HepG2 (cell line): ENCODE data around the gene PPIL3. TPM values are rescaled to one million over a fixed set of nuclear protein-coding genes. Genes with fewer than 3 reads are reported as not detected.

Experiments
- ATAD3A ChIP-seq: sonication (generic); formaldehyde crosslinking; IDR thresholded peaks from 2 replicates; pipeline ENCODE4 v1.4.0; 2020; ENCODE audit warnings: missing genetic modification reagents
- ATF7 ChIP-seq, 2 experiments: fragments of 450-650 bp in 1 of 2; sonication (generic) in 1 of 2; formaldehyde crosslinking in 1 of 2; IDR thresholded peaks; 2 replicates each; pipeline versions ENCODE4 v1.4.0 to v1.6.1; 2016 to 2020; ENCODE audit warnings: antibody characterized with exemption in 1 of 2, mild to moderate bottlenecking in 1 of 2, missing genetic modification reagents in 1 of 2
- BORCS8-MEF2B ChIP-seq: sonication (generic); formaldehyde crosslinking; IDR thresholded peaks from 2 replicates; pipeline ENCODE4 v1.8.0; 2022; ENCODE audit warnings: mild to moderate bottlenecking, missing genetic modification reagents
- CBX5 ChIP-seq: sonication (generic); formaldehyde crosslinking; IDR thresholded peaks from 2 replicates; pipeline ENCODE4 v1.4.0; 2020; ENCODE audit warnings: missing genetic modification reagents, borderline replicate concordance
- ELF3 ChIP-seq: IDR thresholded peaks from 2 replicates; pipeline ENCODE4 v1.6.1; 2016; ENCODE audit warnings: missing genetic modification reagents, missing compliant biosample characterization
- MIER2 ChIP-seq: IDR thresholded peaks from 2 replicates; pipeline ENCODE4 v1.6.1; 2016; ENCODE audit warnings: missing biosample characterization, missing genetic modification reagents
- MIER3 ChIP-seq: IDR thresholded peaks from 2 replicates; pipeline ENCODE4 v1.6.1; 2016; ENCODE audit warnings: missing compliant biosample characterization, borderline replicate concordance
- NFRKB ChIP-seq: fragments of 450-650 bp; IDR thresholded peaks from 2 replicates; pipeline ENCODE4 v1.6.1; 2017
- PHF8 ChIP-seq: sonication (generic); formaldehyde crosslinking; IDR thresholded peaks from 2 replicates; pipeline ENCODE4 v1.5.0; 2020; ENCODE audit warnings: missing genetic modification reagents
- REPIN1 ChIP-seq: sonication (generic); formaldehyde crosslinking; IDR thresholded peaks from 2 replicates; pipeline ENCODE4 v1.8.0; 2022; ENCODE audit warnings: missing genetic modification reagents, low read depth, mild to moderate bottlenecking, borderline replicate concordance
- U2AF1 ChIP-seq: fragments of 200-400 bp; formaldehyde crosslinking; optimal IDR thresholded peaks from 2 replicates; pipeline ENCODE3; 2017; ENCODE audit warnings: mild to moderate bottlenecking, low read depth, low read length
- ZNF143 ChIP-seq: sonication (generic); formaldehyde crosslinking; IDR thresholded peaks from 2 replicates; pipeline ENCODE4 v1.4.0; 2020; ENCODE audit warnings: missing genetic modification reagents
- ZNF207 ChIP-seq: fragments of 450-650 bp; IDR thresholded peaks from 2 replicates; pipeline ENCODE4 v1.6.1; 2016; ENCODE audit warnings: antibody characterized with exemption, borderline replicate concordance
- ZNF564 ChIP-seq: sonication (generic); formaldehyde crosslinking; IDR thresholded peaks from 2 replicates; pipeline ENCODE4 v1.8.1; 2023; ENCODE audit warnings: mild to moderate bottlenecking, missing genetic modification reagents
- ZNF572 ChIP-seq: sonication (generic); formaldehyde crosslinking; IDR thresholded peaks from 2 replicates; pipeline ENCODE4 v1.5.1; 2020; ENCODE audit warnings: mild to moderate bottlenecking, missing genetic modification reagents
- ZNF607 ChIP-seq: sonication (generic); formaldehyde crosslinking; IDR thresholded peaks from 2 replicates; pipeline ENCODE4 v1.5.1; 2020; ENCODE audit warnings: missing genetic modification reagents, mild to moderate bottlenecking, borderline replicate concordance
- ZNF616 ChIP-seq: sonication (generic); formaldehyde crosslinking; IDR thresholded peaks from 2 replicates; pipeline ENCODE4 v1.5.0; 2020; ENCODE audit warnings: low read depth, mild to moderate bottlenecking, missing genetic modification reagents
- ZNF670 ChIP-seq: sonication (generic); formaldehyde crosslinking; IDR thresholded peaks from 2 replicates; pipeline ENCODE4 v1.8.0; 2022; ENCODE audit warnings: mild to moderate bottlenecking, missing genetic modification reagents, borderline replicate concordance
- ZNF710 ChIP-seq: sonication (generic); formaldehyde crosslinking; IDR thresholded peaks from 2 replicates; pipeline ENCODE4 v1.5.0; 2020; ENCODE audit warnings: mild to moderate bottlenecking, missing genetic modification reagents, borderline replicate concordance
- ZNF713 ChIP-seq: sonication (generic); formaldehyde crosslinking; IDR thresholded peaks from 2 replicates; pipeline ENCODE4 v1.4.0; 2020; ENCODE audit warnings: mild to moderate bottlenecking, missing genetic modification reagents
- ZNF737 ChIP-seq: sonication (generic); formaldehyde crosslinking; IDR thresholded peaks from 2 replicates; pipeline ENCODE4 v1.5.0; 2020; ENCODE audit warnings: missing genetic modification reagents, mild to moderate bottlenecking, borderline replicate concordance
- ZNF766 ChIP-seq: sonication (generic); formaldehyde crosslinking; IDR thresholded peaks from 2 replicates; pipeline ENCODE4 v1.5.0; 2020; ENCODE audit warnings: missing genetic modification reagents, borderline replicate concordance
- ZSCAN20 ChIP-seq: sonication (generic); formaldehyde crosslinking; IDR thresholded peaks from 2 replicates; pipeline ENCODE4 v1.4.0; 2020; ENCODE audit warnings: missing genetic modification reagents, mild to moderate bottlenecking, borderline replicate concordance
- polyA plus RNA-seq, 8 experiments: library from polyadenylated mRNA; depleted of rRNA in 3 of 8; stranded (reverse) in 7 of 8; unstranded in 1 of 8; fragments of >200 nt; fragmentation: Illumina TruSeq in 4 of 8; extraction: Trizol in 4 of 8; gene quantifications; 2 replicates each; pipeline versions ENCODE4 v1.2.1 to v1.2.3, GENCODE V29; 2011 to 2016; ENCODE audit warnings: low read depth in 4 of 8, missing spikeins in 1 of 8, mixed read lengths in 1 of 8; ENCODE audit not compliant: insufficient read depth in 1 of 8
- total RNA-seq, 5 experiments: library from RNA; depleted of rRNA; stranded (reverse); fragments of >200 nt; fragmentation: Illumina TruSeq; extraction: Trizol; gene quantifications; 2 replicates each; pipeline ENCODE4 v1.2.3, GENCODE V29; 2016; ENCODE audit warnings: low read depth in 1 of 5
- TF ChIP-seq, protein P1 (sequence below): sonication (generic); formaldehyde crosslinking; IDR thresholded peaks from 2 replicates; pipeline ENCODE4 v1.4.0; 2020; ENCODE audit warnings: mild to moderate bottlenecking, low read depth, missing genetic modification reagents

Gene PPIL3
- total and polyA plus RNA-seq, 2 of the 13 experiments (the other 11 are each of a cell fraction or from before 2014, with no cell fraction given), result 98.7 to 107 TPM

DNA sequence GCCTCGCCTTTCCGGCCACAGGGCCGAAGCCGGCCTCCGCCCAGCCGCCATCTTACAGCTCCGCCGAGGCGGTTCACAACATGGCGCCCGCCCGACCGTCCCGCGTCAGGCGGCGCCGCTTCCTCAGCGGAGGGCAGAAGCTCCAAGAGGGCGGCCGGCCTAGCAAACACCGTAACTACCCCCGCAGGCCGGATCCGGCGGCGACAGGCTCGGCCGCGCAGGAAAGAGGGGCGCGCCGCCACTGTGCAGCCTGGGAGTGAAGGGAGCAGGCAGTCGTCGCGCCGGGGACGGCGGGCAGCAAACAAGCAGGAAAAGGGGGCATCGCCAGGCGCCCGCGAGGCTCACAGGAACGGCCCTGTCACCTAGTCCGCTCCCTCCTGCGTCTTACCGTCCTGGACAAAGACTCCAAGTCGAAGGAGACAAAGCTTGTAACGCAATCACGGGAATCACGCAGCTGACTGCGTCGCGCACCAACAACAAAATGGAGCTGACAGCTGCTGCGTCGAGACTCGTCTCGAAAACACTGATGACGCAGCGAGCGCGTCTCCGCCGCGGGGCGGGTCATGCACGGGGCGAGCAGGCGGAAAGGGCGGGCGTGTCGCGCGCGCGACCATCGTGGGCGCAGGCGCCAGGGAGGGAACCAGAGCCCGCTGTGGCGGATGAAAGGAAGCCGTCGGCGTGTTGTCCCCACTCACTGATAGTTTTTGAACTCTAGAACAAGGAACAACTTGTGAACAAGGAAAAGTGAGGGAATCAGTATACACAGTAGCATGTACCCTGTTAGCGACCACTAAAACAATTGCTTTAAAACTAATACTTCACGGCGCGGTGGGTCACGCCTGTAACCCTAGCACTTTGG is 24.5 kb downstream of the PPIL3 start, which contains the start of gene CLK1 (continued):
- TF ChIP-seq ATF7 (IDR thresholded peaks at IDR 0.05), result no peak
- peak; percentile 87 for TF ChIP-seq ATF7 (CRISPR knock-in tag; IDR thresholded peaks at IDR 0.05)
- TF ChIP-seq, protein P1, sequence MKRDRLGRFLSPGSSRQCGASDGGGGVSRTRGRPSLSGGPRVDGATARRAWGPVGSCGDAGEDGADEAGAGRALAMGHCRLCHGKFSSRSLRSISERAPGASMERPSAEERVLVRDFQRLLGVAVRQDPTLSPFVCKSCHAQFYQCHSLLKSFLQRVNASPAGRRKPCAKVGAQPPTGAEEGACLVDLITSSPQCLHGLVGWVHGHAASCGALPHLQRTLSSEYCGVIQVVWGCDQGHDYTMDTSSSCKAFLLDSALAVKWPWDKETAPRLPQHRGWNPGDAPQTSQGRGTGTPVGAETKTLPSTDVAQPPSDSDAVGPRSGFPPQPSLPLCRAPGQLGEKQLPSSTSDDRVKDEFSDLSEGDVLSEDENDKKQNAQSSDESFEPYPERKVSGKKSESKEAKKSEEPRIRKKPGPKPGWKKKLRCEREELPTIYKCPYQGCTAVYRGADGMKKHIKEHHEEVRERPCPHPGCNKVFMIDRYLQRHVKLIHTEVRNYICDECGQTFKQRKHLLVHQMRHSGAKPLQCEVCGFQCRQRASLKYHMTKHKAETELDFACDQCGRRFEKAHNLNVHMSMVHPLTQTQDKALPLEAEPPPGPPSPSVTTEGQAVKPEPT, result peak; percentile 98
- TF ChIP-seq MIER2, result peak; percentile 35; the same call in 1 of the 2 replicates
- TF ChIP-seq U2AF1, result no peak
- peak; percentile 78 for TF ChIP-seq NFRKB
- peak; percentile 93 for TF ChIP-seq ZNF766 (CRISPR knock-in tag)
- peak; percentile 90; the same call in 1 of the 2 replicates for TF ChIP-seq CBX5 (CRISPR knock-in tag)
- TF ChIP-seq ZSCAN20 (CRISPR knock-in tag), result peak; percentile 97
- peak; percentile 90 for TF ChIP-seq ZNF713
- peak; percentile 64; the same call in 1 of the 2 replicates for TF ChIP-seq ZNF143 (CRISPR knock-in tag)
- peak; percentile 99 for TF ChIP-seq REPIN1
- peak; percentile 78; the same call in 1 of the 2 replicates for TF ChIP-seq ATAD3A (CRISPR knock-in tag)
- peak; percentile 93; the same call in 1 of the 2 replicates for TF ChIP-seq ZNF737 (CRISPR knock-in tag)
- peak; percentile 96 for TF ChIP-seq ZNF572 (CRISPR knock-in tag)
- peak; percentile 99 for TF ChIP-seq BORCS8-MEF2B (CRISPR knock-in tag)
- TF ChIP-seq ZNF670 (CRISPR knock-in tag), result peak; percentile 87; the same call in 1 of the 2 replicates
- TF ChIP-seq MIER3, result peak; percentile 97
- peak; percentile 91; the same call in 1 of the 2 replicates for TF ChIP-seq ZNF607 (CRISPR knock-in tag)
- TF ChIP-seq ZNF564 (CRISPR knock-in tag), result peak; percentile 94; the same call in 1 of the 2 replicates
- no peak for TF ChIP-seq ZNF207
- peak; percentile 95 for TF ChIP-seq ZNF616 (CRISPR knock-in tag)
- TF ChIP-seq ELF3, result peak; percentile 93
- TF ChIP-seq PHF8 (CRISPR knock-in tag), result peak; percentile 96
- TF ChIP-seq ZNF710 (CRISPR knock-in tag), result peak; percentile 83
